GM10847 (cell line): ENCODE measurements around the gene ZSCAN10.

Experiments used
- POLR2A ChIP-seq: IDR thresholded peaks from 2 replicates; pipeline ENCODE4 v1.6.1; 2011; ENCODE audit not compliant: insufficient read length; ENCODE audit errors: extremely low read depth

ZSCAN10 gene

DNA sequence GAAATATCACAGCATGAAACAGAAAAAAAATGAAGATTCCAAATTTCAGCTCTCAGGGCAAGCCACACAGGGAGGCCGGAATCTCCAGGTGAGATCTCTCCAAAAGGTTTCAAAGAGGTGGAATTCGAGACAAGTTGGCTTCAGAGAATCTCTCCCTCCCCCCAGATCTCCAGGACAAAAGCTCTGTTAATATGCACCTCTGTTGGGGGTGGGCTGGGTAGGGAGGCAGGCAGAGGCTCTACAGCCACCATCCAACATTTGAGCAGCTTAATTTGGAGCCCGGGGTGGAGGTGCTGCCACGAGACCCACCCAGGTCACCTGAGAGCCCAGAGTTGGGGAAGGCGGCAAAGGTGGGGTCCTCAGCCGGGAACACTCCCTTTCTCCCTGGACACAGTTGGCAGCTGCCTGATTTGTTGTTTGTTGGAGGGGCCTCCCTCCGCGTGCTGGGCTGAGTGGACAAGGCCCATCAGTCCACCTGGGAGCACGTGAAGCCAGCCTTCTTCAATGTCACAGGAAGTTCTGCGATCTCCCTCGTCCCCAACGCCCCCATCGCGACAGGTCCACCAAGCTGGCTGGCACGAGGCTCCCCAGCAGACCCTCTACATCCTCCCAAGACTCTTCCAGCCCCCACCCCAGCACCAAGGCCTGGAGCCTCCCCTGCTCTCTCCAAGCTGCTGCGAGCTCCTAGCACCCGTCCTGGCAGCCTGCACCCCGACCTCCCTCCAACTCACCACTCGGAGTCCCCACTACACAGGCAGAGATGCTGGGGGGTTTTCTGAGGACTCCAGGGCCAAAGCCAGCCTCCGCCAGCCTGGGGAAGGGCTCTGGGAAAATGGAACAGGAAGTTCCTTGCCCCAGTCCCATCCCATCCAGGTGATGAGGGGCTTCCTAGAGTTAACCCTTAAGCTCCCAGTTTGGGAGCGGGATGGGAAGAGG is at the start of gene ZSCAN10:
Gene ZSCAN10, minus strand, starts transcription at position 836 of the 936 bp plus-strand sequence. CDS start 6,357 bp downstream, outside the sequence.
- no peak for TF ChIP-seq POLR2A

DNA sequence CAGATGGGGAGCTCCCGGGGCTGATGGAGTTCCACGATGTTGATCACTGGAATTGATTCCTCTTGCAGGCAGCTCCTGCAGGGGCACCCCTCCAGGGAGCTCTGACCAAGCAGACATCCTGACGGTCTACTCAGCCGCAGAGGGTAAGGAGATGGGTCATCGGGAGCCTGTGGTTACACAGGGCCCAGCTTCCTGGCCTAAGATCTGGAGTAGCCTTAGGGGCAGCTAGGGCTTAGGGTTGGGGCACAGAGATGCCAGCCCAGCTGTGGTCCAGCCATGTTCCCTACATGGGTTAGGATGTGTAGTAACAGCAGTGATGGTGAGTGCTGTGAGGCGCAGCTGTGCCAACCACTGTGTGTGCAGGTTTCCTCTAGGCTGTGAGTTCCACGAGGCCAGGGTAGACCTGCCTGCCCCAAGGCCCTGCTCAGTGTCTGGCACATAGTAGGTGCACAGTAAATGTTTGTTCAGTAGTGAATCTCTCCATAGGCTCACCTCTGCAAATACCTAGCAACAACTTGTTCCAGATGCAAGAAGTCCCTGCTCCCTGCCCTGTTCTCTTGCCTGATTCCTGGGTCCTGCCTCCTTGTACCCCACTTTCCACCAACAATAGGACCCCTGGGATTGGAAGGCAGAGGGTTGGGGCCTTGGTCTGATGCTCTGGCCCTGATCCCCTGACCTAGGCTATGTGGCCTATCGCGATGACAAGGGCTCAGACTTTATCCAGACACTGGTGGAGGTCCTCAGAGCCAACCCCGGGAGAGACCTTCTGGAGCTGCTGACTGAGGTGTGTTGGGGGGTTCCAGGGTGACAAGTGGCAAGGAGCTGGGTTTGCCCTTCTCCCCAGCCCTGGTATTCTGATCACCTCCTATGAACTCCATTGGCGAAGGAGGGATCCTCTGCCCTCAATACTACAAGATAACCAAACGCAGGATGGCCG is 49.4 kb upstream of the ZSCAN10 start:
- no peak for TF ChIP-seq POLR2A

- no peak for TF ChIP-seq POLR2A
These were observed 48.6 kb upstream of the ZSCAN10 start for GRCh38 chr16:3147757-3148104.

DNA sequence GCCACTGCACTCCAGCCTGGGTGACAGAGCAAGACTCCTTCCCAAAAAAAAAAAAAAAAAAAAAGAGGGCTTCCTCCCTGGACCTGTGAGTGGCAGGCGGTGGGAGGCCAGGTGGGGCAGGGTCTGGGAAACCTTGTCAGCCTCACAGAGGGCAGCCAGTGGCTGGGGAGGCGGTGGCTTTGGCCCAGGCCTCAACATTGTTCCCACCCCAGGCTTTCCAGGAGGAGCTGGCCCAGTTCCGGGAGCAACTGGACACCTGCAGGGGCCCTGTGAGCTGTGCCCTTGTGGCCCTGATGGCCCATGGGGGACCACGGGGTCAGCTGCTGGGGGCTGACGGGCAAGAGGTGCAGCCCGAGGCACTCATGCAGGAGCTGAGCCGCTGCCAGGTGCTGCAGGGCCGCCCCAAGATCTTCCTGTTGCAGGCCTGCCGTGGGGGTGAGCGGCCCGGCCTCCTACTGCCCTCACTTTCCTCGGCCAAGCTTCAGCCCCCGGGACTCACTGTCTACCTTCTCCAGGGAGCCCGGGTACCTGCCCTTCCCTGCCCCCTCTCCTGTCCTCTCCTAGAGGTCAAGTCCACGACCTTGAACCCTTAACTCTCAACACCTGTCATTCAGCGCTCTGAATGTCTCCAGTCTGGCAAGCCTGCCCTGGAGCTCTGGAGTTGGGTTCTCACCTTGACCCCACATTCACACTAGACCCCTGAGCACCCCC is 48.1 kb upstream of the ZSCAN10 start:
- TF ChIP-seq POLR2A: no peak

DNA sequence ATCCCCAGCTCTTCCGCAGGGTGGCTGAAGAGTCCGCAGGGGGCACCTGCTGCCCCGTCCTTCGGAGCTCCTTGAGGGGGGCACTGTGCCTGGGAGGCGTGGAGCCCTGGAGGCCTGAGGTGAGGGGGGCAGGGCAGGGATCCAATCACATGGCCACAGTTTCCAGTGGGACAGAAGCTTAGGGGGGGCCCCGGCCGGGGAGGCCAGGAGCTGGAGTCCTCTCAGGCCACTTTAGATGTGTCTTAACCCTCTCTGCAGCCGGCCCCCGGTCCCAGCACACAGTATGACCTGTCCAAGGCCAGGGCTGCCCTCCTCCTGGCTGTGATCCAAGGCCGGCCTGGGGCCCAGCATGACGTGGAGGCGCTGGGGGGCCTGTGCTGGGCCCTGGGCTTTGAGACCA is 46.6 kb upstream of the ZSCAN10 start:
- TF ChIP-seq POLR2A: no peak

DNA sequence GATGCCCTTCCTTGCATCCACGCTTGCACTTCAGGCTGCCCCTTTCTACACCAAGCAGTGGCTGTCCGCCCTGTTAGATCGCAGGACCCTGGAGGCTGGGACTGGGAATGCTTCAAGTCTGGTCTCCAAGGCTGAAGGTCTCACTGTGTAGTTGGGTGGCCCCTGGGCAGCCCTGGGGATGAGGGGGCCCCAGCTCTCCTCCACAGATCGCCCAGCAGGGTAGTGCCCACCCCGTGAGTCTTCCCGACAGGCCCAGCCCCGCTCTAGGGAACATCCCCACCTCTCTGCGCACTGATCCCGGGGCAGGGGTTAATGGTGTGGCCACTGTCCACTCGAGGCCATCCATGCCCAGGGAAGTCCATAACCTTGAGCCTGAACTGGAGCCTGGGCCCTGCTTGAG is 46.1 kb upstream of the ZSCAN10 start:
- no peak for TF ChIP-seq POLR2A

- no peak for TF ChIP-seq POLR2A
These were observed 45.4 kb upstream of the ZSCAN10 start for GRCh38 chr16:3144321-3144983.

DNA sequence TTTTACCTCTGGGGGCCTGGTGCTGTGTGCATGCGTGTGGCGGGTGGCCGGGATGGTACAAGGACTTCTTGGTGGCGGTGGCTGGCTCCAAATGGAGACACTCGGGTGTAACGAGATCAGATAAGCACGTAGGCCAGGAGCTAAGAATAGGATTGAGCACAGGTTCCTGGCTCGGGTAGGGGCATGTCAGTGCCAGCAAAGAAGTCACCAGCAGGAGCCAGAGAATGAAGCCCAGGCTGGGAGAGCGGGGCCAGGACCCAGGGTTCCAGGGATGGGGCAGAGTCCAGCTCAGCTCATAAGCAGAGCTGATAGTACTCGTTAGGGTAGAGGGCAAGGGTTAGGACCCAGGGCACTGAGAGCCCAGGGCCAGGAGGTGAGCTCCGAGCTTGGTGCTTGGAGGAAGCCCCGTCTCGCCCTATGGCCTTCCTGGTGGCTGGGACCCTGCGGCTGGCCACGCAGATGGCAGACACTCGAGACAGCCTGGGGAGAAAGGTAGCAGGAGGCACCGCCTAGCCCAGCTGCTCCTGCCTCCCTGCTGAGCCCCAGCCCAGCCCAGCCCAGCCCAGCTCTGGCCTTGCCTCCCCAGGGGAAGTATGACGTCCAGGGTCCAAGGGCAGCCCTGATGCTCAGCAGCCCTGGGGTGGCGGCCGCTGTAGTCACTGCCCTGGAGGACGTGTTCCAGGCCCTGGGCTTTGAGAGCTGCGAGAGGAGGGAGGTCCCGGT is 44.7 kb upstream of the ZSCAN10 start:
- TF ChIP-seq POLR2A: no peak

GRCh38 chr16:3143189-3143588 is 44.1 kb upstream of the ZSCAN10 start:
- TF ChIP-seq POLR2A: no peak

GRCh38 chr16:3142770-3143169 is 43.7 kb upstream of the ZSCAN10 start:
- no peak for TF ChIP-seq POLR2A

DNA sequence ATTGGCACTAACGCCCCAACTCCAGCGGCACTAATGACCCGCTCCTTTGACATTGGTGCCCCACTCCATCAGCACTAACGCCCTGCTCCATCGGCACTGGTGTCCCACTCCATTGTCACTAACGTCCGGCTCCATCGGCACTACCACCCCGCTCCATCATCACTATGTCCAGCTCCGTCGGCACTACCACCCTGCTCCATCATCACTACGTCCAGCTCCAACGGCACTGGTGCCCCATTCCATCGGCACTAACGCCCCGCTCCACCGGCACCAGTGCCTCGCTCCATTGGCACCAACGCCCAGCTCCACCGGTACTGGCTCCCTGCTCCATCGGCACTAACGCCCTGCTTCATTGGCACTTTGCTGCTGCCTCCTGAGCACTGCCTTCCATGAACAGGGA is 43.2 kb upstream of the ZSCAN10 start:
- TF ChIP-seq POLR2A: no peak

DNA sequence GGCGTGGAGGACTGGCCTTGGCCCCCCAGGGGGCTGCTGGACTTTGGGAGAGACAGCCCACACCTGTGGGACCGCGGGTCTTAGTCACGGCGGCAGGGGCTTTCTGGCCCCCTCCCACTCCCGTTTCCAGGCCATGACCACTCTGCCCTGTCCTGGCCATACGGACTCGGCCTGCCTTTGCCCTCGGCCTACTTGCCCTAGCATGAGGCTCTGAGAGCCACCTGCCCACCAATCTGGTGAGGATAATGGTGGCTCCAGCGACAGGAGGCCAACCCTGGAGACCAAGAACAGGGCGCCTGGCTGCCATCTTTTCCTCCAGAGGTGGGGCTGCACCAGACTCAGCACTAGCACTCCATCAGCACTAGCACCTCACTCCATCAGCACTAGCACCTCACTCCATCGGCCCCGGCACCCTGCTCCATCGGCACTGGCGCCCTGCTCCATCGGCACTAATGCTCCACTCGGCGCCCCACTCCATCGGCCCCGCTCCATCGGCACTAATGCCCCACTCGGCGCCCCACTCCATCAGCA is 42.8 kb upstream of the ZSCAN10 start:
- no peak for TF ChIP-seq POLR2A

- TF ChIP-seq POLR2A: no peak
These were observed 41.7 kb upstream of the ZSCAN10 start for GRCh38 chr16:3140603-3141427.

DNA sequence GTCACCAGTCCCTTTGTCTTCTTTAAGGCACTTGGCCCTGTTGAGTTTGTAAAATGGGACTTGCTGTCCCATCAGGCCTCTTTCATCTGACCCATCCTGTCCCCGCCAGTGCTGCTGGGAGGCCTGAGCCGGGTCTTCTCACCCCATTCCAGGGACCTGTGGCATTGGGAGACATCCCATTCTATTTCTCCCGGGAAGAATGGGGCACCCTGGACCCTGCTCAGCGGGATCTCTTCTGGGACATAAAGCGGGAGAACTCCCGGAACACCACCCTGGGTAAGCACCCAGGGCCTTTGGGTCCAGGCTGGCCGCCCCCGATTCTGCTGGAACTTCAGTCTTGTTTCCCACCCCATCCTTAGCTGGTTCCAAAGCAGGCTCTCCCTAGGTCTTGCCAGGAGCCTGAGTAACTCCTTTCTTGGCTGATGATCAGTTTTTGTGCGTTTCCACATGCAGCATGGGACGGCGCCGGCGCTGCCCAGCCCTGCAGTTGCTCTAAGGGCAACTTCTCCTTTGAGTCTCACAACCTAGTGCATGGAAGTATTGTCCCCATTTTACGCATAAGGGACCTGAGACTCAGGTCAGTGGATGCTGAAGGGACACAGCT is 39.8 kb upstream of the ZSCAN10 start:
- no peak for TF ChIP-seq POLR2A
